NCI-H2081 (cell line): ENCODE data around the gene FAM3C.
A peak's percentile ranks its signal among the peaks of the same experiment; 100 is the strongest.

Experiments used
- DNase-seq, 2 experiments: peaks; one replicate each; lab custom pipeline; 2025; lab: John Stamatoyannopoulos, UW

Gene FAM3C

GRCh38 chr7:121410829-121411596 lies 14.9 kb upstream of the FAM3C start:
- no peak for DNase-seq

GRCh38 chr7:121406944-121407343 lies 10.8 kb upstream of the FAM3C start:
- no peak for DNase-seq

- no peak for DNase-seq
Measured at GRCh38 chr7:121406461-121406860, 10.4 kb upstream of the FAM3C start.

- no peak for DNase-seq
Measured at GRCh38 chr7:121404348-121404747, 8.2 kb upstream of the FAM3C start.

- DNase-seq = no peak
Measured at GRCh38 chr7:121402701-121403100, 6.6 kb upstream of the FAM3C start.

GRCh38 chr7:121401896-121402295 lies 5.8 kb upstream of the FAM3C start:
- no peak for DNase-seq

GRCh38 chr7:121398246-121398645 lies 2.1 kb upstream of the FAM3C start:
- DNase-seq = peak in 1 of 2 experiments; percentile 20

- DNase-seq = no peak
Measured at GRCh38 chr7:121397822-121398221, 1.7 kb upstream of the FAM3C start.

- no peak for DNase-seq
Measured at GRCh38 chr7:121397361-121397760, 1.3 kb upstream of the FAM3C start.

GRCh38 chr7:121395494-121395960 lies 581 bp downstream of the FAM3C start:
- DNase-seq = peak; percentile 15 to 57

- DNase-seq = no peak
Measured at GRCh38 chr7:121394709-121395140, 1.4 kb downstream of the FAM3C start.

- DNase-seq = no peak
Measured at GRCh38 chr7:121393005-121393366, 3.1 kb downstream of the FAM3C start.

- no peak for DNase-seq
Measured at GRCh38 chr7:121392277-121393004, 3.7 kb downstream of the FAM3C start.

- no peak for DNase-seq
Measured at GRCh38 chr7:121391686-121392085, 4.4 kb downstream of the FAM3C start.

- DNase-seq = no peak
Measured at GRCh38 chr7:121390617-121391016, 5.5 kb downstream of the FAM3C start.

- DNase-seq = no peak
Measured at GRCh38 chr7:121390109-121390508, 6.0 kb downstream of the FAM3C start.

- DNase-seq = no peak
Measured at GRCh38 chr7:121388950-121389349, 7.2 kb downstream of the FAM3C start.

GRCh38 chr7:121385800-121386179 lies 10.3 kb downstream of the FAM3C start:
- no peak for DNase-seq

- no peak for DNase-seq
Measured at GRCh38 chr7:121385056-121385799, 10.9 kb downstream of the FAM3C start.

- no peak for DNase-seq
Measured at GRCh38 chr7:121384265-121384664, 11.8 kb downstream of the FAM3C start.

GRCh38 chr7:121383235-121383910 lies 12.7 kb downstream of the FAM3C start:
- DNase-seq = no peak

GRCh38 chr7:121382473-121382872 lies 13.6 kb downstream of the FAM3C start:
- no peak for DNase-seq
